ENCODE measurements around the gene POLR2L.

DNA sequence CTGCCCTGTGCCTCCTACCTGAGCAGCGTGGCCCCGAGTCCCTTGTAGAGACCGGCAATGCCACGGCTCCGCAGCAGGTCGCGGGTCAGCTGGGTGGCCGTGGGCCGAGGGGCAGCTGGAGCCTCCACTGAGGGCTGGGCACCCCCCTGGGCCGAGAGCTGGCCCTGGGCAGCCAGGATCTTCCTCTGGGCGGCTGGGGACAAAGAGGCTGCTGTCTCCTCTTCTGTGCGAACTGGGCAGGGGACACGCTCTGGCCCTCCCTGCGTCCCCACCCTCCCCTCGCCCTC lies 49.9 kb downstream of the POLR2L start:
- TF ChIP-seq, protein P1, sequence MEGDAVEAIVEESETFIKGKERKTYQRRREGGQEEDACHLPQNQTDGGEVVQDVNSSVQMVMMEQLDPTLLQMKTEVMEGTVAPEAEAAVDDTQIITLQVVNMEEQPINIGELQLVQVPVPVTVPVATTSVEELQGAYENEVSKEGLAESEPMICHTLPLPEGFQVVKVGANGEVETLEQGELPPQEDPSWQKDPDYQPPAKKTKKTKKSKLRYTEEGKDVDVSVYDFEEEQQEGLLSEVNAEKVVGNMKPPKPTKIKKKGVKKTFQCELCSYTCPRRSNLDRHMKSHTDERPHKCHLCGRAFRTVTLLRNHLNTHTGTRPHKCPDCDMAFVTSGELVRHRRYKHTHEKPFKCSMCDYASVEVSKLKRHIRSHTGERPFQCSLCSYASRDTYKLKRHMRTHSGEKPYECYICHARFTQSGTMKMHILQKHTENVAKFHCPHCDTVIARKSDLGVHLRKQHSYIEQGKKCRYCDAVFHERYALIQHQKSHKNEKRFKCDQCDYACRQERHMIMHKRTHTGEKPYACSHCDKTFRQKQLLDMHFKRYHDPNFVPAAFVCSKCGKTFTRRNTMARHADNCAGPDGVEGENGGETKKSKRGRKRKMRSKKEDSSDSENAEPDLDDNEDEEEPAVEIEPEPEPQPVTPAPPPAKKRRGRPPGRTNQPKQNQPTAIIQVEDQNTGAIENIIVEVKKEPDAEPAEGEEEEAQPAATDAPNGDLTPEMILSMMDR (IDR thresholded peaks at IDR 0.05; ENCODE audit: low read length), result no peak
- TF ChIP-seq EZH2phosphoT487 (IDR thresholded peaks at IDR 0.05; ENCODE audit: low read length), result no peak
